B cell (primary cell): ENCODE measurements around the gene GATAD2A. TPM values are rescaled to one million over a fixed set of nuclear protein-coding genes. Genes with fewer than 3 reads are reported as not detected.

Source experiments
- ATAC-seq: fragments of 200-7000 bp; cut with Tn5 transposase; one replicate; pipeline ENCODE4 v1.10.0; 2021; ENCODE audit warnings: low read depth, mild to moderate bottlenecking, moderate number of reproducible peaks, moderate library complexity
- CTCF ChIA-PET: fragments of 350-600 bp; sonication (Branson Sonifier 250); formaldehyde crosslinking; loops from one replicate; lab custom pipeline; 2021; ENCODE audit warnings: antibody characterized with exemption, inconsistent platforms; lab: Charles Lee
- POLR2A ChIA-PET: fragments of 350-600 bp; sonication (Branson Sonifier 250); formaldehyde crosslinking; loops from one replicate; lab custom pipeline; 2021; ENCODE audit warnings: antibody characterized with exemption; lab: Charles Lee
- DNase-seq: peaks from one replicate; pipeline ENCODE4 v3.0.0; 2013
- H2AFZ ChIP-seq: 2 replicates; pipeline ENCODE4 v1.6.1; 2012; ENCODE audit warnings: mild to moderate bottlenecking, low read depth, low read length; ENCODE audit not compliant: insufficient read depth, poor library complexity, severe bottlenecking
- H3K27ac ChIP-seq, 2 donors: 1 replicate in 1 of 2; 2 replicates in 1 of 2; pipeline ENCODE4 v1.5.1; 2012 to 2013; ENCODE audit warnings: low read length in 2 of 2, mild to moderate bottlenecking in 2 of 2, moderate library complexity in 1 of 2
- H3K27me3 ChIP-seq, 4 experiments: fragments of 200-600 bp in 1 of 4; sonication (generic) in 1 of 4; replicated peaks in 1 of 4; 1 replicate in 2 of 4; 2 replicates in 2 of 4; pipeline versions ENCODE4 v1.6.1 to v1.7.0; 2013 to 2016; ENCODE audit warnings: low read length in 3 of 4, mild to moderate bottlenecking in 2 of 4, mixed read lengths in 1 of 4, moderate library complexity in 1 of 4; ENCODE audit not compliant: insufficient read depth in 4 of 4, control insufficient read depth in 3 of 4; ENCODE audit errors: control extremely low read depth in 1 of 4
- H3K36me3 ChIP-seq, 2 experiments: replicated peaks in 1 of 2; 1 replicate in 1 of 2; 2 replicates in 1 of 2; pipeline versions ENCODE4 v1.6.1 to v1.7.1; 2013; ENCODE audit warnings: low read length in 1 of 2; ENCODE audit not compliant: insufficient read depth in 2 of 2, control insufficient read depth in 1 of 2; ENCODE audit errors: control extremely low read depth in 1 of 2, extremely low read depth in 1 of 2
- H3K4me1 ChIP-seq, 2 donors: fragments of 200-600 bp in 1 of 2; sonication (generic) in 1 of 2; 1 replicate in 1 of 2; 2 replicates in 1 of 2; pipeline versions ENCODE4 v1.5.1 to v1.6.1; 2013 to 2017; ENCODE audit warnings: low read length in 2 of 2; ENCODE audit not compliant: control insufficient read depth in 2 of 2, insufficient read depth in 2 of 2
- H3K4me2 ChIP-seq: replicated peaks from 2 replicates; pipeline ENCODE3; 2012; ENCODE audit warnings: mild to moderate bottlenecking, low read depth, low read length; ENCODE audit not compliant: poor library complexity, severe bottlenecking
- H3K4me3 ChIP-seq, 5 experiments: fragments of 200-600 bp in 1 of 5; sonication (generic) in 1 of 5; 1 replicate in 3 of 5; 2 replicates in 2 of 5; pipeline versions ENCODE4 v1.5.1 to v1.7.0; 2011 to 2016; ENCODE audit warnings: low read length in 4 of 5, mild to moderate bottlenecking in 4 of 5, low read depth in 2 of 5, control low read depth in 1 of 5, moderate library complexity in 1 of 5; ENCODE audit not compliant: insufficient read depth in 1 of 5; ENCODE audit errors: control extremely low read depth in 1 of 5, extremely low read depth in 1 of 5
- H3K79me2 ChIP-seq: fragments of 200-600 bp; sonication (generic); one replicate; pipeline ENCODE4 v1.6.0; 2016; ENCODE audit warnings: low read length; ENCODE audit not compliant: control insufficient read depth, insufficient read depth
- H3K9ac ChIP-seq: fragments of 200-600 bp; sonication (generic); 2 replicates; pipeline ENCODE4 v1.6.1; 2017; ENCODE audit warnings: mild to moderate bottlenecking, low read length, moderate library complexity
- H3K9me3 ChIP-seq, 3 donors: one replicate each; pipeline versions ENCODE4 v1.6.1 to v1.7.1; 2013; ENCODE audit warnings: low read length in 2 of 3; ENCODE audit not compliant: control insufficient read depth in 2 of 3, insufficient read depth in 1 of 3; ENCODE audit errors: control extremely low read depth in 1 of 3
- H4K20me1 ChIP-seq: 2 replicates; pipeline ENCODE4 v1.6.0; 2012; ENCODE audit warnings: mild to moderate bottlenecking, low read length; ENCODE audit not compliant: insufficient read depth, control insufficient read depth, poor library complexity, severe bottlenecking
- H3K27ac Mint-ChIP-seq: one replicate; pipeline ENCODE4 v1.8.0; 2021; ENCODE audit warnings: mixed read lengths
- H3K27me3 Mint-ChIP-seq: one replicate; pipeline ENCODE4 v1.8.0; 2021; ENCODE audit warnings: mixed read lengths
- H3K4me1 Mint-ChIP-seq: one replicate; pipeline ENCODE4 v1.8.0; 2021; ENCODE audit warnings: mixed read lengths
- H3K4me3 Mint-ChIP-seq: one replicate; pipeline ENCODE4 v1.8.0; 2021; ENCODE audit warnings: mixed read lengths
- H3K9me3 Mint-ChIP-seq: one replicate; pipeline ENCODE4 v1.8.0; 2022; ENCODE audit warnings: mixed read lengths; ENCODE audit not compliant: insufficient read depth
- EZH2 ChIP-seq: IDR thresholded peaks from 2 replicates; pipeline ENCODE4 v1.6.1; 2012; ENCODE audit warnings: borderline replicate concordance, low read depth, mild to moderate bottlenecking, moderate library complexity, low read length; ENCODE audit not compliant: insufficient read depth, poor library complexity, severe bottlenecking
- WGBS: methylation state at CpG from one replicate; pipeline ENCODE4 v1.1.5; 2013; ENCODE audit warnings: missing lambda C conversion rate; ENCODE audit not compliant: insufficient coverage; 5-methylcytosine and 5-hydroxymethylcytosine counted together
- intact Hi-C: fragments of 100-400 bp; cut with micrococcal nuclease; formaldehyde crosslinking; loops from one replicate; pipeline ENCODE4 v1.10.0; 2022
- polyA plus RNA-seq: library from polyadenylated mRNA; depleted of rRNA; stranded (reverse); fragments of >200 nt; gene quantifications from 2 replicates; pipeline ENCODE4 v1.2.3, GENCODE V29; 2012
- total RNA-seq, 2 donors: library from RNA; stranded (reverse); fragments of 120-200 nt in 1 of 2; gene quantifications; 1 replicate in 1 of 2; 2 replicates in 1 of 2; pipeline versions ENCODE4 v1.2.3 to v1.2.4, GENCODE V29; 2013 to 2022
- TF ChIP-seq, protein P1 (sequence below): fragments of 200-600 bp; IDR thresholded peaks from one replicate; pipeline ENCODE4 v1.8.0; 2022; ENCODE audit warnings: antibody characterized with exemption, mild to moderate bottlenecking

GATAD2A gene
- total and polyA plus RNA-seq, 2 donors (not counting 1 experiment from before 2014, with no cell fraction given) = 28.8 to 76.3 TPM

DNA sequence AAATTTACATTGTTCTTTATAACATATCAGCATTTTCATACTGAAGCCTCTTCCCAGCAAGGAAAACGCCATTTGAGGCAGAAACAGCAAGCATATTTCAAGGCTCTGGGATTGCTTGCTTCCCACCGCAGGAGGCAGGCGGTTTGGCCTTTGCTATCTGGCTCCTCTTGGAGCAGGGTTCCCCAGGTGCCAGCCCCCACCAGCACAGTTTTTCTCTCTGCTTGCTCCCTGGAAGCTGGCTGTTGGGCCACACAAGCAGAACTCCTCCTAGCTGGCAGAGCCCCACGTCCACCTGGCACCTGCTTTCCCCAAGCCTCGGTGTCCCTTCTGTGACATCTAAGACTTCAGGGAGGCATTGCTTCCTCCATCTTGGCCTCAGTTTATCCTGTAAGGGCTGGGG is 16.7 kb downstream of the GATAD2A start:
- Histone ChIP-seq H4K20me1 (peaks cover 99% of the 10 kb centered on the region), H2AFZ (no peak overlapping the region), H3K79me2 (peaks cover 100% of the 10 kb centered on the region), H3K4me2 (no peak overlapping the region), H3K4me3 (no peak overlapping the region), H3K9ac (no peak overlapping the region), H3K9me3 (no peaks in the 10 kb centered on the region), H3K27me3 (no peaks in the 10 kb centered on the region), H3K36me3 (no peaks in the 10 kb centered on the region), H3K4me1 (peaks cover 55 to 68% of the 10 kb centered on the region in 2 donors), H3K27ac (no peak overlapping the region)
- 88% methylated on average over 5 of the region's 5 CpGs for WGBS
- TF ChIP-seq, protein P1, sequence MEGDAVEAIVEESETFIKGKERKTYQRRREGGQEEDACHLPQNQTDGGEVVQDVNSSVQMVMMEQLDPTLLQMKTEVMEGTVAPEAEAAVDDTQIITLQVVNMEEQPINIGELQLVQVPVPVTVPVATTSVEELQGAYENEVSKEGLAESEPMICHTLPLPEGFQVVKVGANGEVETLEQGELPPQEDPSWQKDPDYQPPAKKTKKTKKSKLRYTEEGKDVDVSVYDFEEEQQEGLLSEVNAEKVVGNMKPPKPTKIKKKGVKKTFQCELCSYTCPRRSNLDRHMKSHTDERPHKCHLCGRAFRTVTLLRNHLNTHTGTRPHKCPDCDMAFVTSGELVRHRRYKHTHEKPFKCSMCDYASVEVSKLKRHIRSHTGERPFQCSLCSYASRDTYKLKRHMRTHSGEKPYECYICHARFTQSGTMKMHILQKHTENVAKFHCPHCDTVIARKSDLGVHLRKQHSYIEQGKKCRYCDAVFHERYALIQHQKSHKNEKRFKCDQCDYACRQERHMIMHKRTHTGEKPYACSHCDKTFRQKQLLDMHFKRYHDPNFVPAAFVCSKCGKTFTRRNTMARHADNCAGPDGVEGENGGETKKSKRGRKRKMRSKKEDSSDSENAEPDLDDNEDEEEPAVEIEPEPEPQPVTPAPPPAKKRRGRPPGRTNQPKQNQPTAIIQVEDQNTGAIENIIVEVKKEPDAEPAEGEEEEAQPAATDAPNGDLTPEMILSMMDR = no peak
- TF ChIP-seq EZH2 = no peak
- ChIA-PET CTCF (no interaction called here), POLR2A (no interaction called here)
- Mint-ChIP-seq H3K9me3 (no peaks in the 10 kb centered on the region), H3K4me3 (no peak overlapping the region), H3K27ac (no peak overlapping the region), H3K27me3 (no peaks in the 10 kb centered on the region), H3K4me1 (peaks cover 80% of the 10 kb centered on the region)
- intact Hi-C loops = no loop called here
- no peak for ATAC-seq
- DNase-seq = no peak

- CTCF ChIA-PET = no interaction called here
- WGBS = 98% methylated on average over 6 of the region's 8 CpGs
Observed at GRCh38 chr19:19423322-19423721, 17.8 kb downstream of the GATAD2A start.

More at GRCh38 chr19:19423322-19423721, 17.8 kb downstream of the GATAD2A start:
- ATAC-seq = no peak
- Mint-ChIP-seq H3K4me3 (no peak overlapping the region), H3K27ac (no peak overlapping the region), H3K9me3 (no peaks in the 10 kb centered on the region), H3K27me3 (no peaks in the 10 kb centered on the region), H3K4me1 (peaks cover 79% of the 10 kb centered on the region)
- Histone ChIP-seq H4K20me1 (peaks cover 99% of the 10 kb centered on the region), H3K79me2 (peaks cover 100% of the 10 kb centered on the region), H3K4me3 (no peak overlapping the region), H3K27me3 (no peaks in the 10 kb centered on the region), H3K9ac (no peak overlapping the region), H3K36me3 (no peaks in the 10 kb centered on the region), H3K4me2 (no peak overlapping the region), H3K9me3 (no peaks in the 10 kb centered on the region), H2AFZ (no peak overlapping the region), H3K27ac (no peak overlapping the region), H3K4me1 (peaks cover 50 to 56% of the 10 kb centered on the region in 2 donors)
- no peak for DNase-seq
- POLR2A ChIA-PET = interaction anchor here (0.6 kb wide), 1 partner anchor 36 kb away, joined by 5 read pairs; no protein-coding TSS in a partner anchor
- intact Hi-C loops = no loop called here
- TF ChIP-seq, protein P1 = no peak
- no peak for TF ChIP-seq EZH2
